ENCODE measurements around the gene GPX2.

GRCh38 chr14:64935508-64935907 is 7.0 kb downstream of the GPX2 start:
- TF ChIP-seq EZH2 (IDR thresholded peaks at IDR 0.05; ENCODE audit: insufficient read depth, poor library complexity, severe bottlenecking) (no peak), EZH2phosphoT487 (IDR thresholded peaks at IDR 0.05; ENCODE audit: insufficient read depth, low read depth) (no peak)

Measured in GM23248 (cell line).